A673 (cell line): ENCODE measurements around the gene TTLL11.

Source experiments
- CTCF ChIP-seq: fragments of 300-800, 200-600 bp; sonication (generic); conservative IDR thresholded peaks from 2 replicates; pipeline ENCODE4 v1.5.1; 2017; ENCODE audit warnings: low read depth, mild to moderate bottlenecking, antibody characterized with exemption, low read length, moderate library complexity, mixed read lengths
- EZH2 ChIP-seq: fragments of 200-600 bp; sonication (generic); IDR thresholded peaks from 2 replicates; pipeline ENCODE4 v1.6.1; 2017; ENCODE audit warnings: borderline replicate concordance, low read depth, mild to moderate bottlenecking, mixed read lengths, antibody characterized with exemption, low read length; ENCODE audit not compliant: poor library complexity, severe bottlenecking

DNA sequence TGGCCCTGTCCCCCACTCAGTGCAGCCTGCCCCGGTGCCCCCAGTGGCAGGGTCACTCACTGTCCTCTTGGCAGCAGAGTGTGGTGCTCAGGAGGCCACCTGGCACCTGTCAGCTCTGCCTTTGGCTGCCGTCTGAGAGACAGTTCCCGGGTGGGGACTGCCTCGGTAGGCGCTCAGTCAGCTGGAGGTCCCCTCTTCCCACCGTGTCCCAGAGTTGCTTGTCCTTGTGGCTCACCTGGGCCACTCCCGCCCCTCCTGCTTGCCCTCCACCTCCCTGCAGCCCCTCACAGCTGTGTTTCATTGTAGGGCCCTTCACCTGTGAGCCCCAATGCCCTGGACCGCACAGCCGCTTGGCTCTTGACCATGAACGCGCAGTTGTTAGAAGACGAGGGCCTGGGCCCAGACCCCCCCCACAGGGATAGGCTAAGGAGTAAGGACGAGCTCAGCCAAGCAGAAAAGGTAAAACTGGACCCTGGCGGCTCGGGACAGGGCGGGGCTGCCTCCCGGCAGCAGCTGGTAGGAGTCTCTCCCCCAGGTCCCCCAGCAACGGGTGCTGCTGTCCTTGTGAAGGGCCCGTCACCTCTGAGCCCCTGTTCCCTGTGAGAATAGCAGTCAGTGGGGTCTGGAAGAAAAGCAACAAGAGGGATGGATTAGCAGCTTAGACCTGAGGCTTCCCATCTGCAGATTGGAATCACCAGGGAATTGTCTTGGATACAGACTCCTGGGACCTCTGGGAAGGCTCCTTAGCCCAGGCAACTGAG is 319.0 kb downstream of the TTLL11 start:
- no peak for TF ChIP-seq CTCF
- no peak for TF ChIP-seq EZH2
